OCI-LY7 (cell line): ENCODE results near the gene AMIGO3. TPM values are rescaled to one million over a fixed set of nuclear protein-coding genes. Genes with fewer than 3 reads are reported as not detected.
"Not testable (repeated sequence)": the region's sequence is repeated elsewhere in the genome, so short reads cannot be mapped to it uniquely, and the experiment has no call there.

Source experiments
- BruUV-seq: library from RNA; stranded (reverse); fragments of 400-500 nt; replicated peaks from 2 replicates; lab custom pipeline; 2021; lab: Mats Ljungman, UMichigan
- CTCF ChIA-PET: fragments of 300-600 bp; sonication (Branson Sonifier 250); formaldehyde crosslinking; loops from one replicate; lab custom pipeline; 2022; ENCODE audit warnings: antibody characterized with exemption; ENCODE audit not compliant: unreplicated experiment; lab: Charles Lee
- POLR2A ChIA-PET: fragments of 300-600 bp; sonication (Branson Sonifier 250); formaldehyde crosslinking; loops from one replicate; lab custom pipeline; 2022; ENCODE audit warnings: antibody characterized with exemption; lab: Charles Lee
- DNase-seq: peaks from one replicate; pipeline ENCODE4 v3.0.0-alpha.2; 2015; ENCODE audit warnings: low spot score
- H2AFZ ChIP-seq: fragments of 200-600 bp; sonication (generic), shearing (Covaris generic); 2 replicates; pipeline ENCODE4 v1.6.1; 2014; ENCODE audit warnings: mild to moderate bottlenecking, antibody characterized with exemption, low read length, moderate library complexity
- H3K27ac ChIP-seq: fragments of 200-600 bp; sonication (generic); 2 replicates; pipeline ENCODE4 v1.5.1; 2014; ENCODE audit warnings: mixed run types, low read depth, mild to moderate bottlenecking, moderate library complexity, low read length, inconsistent platforms; ENCODE audit not compliant: poor library complexity, severe bottlenecking
- H3K36me3 ChIP-seq: fragments of 200-600 bp; sonication (generic); 2 replicates; pipeline ENCODE4 v1.6.1; 2014; ENCODE audit warnings: mild to moderate bottlenecking, antibody characterized with exemption, low read length, moderate library complexity, mixed read lengths; ENCODE audit not compliant: insufficient read depth
- H3K4me1 ChIP-seq: fragments of 200-600 bp; sonication (generic); 2 replicates; pipeline ENCODE4 v1.5.1; 2014; ENCODE audit warnings: mild to moderate bottlenecking, low read length; ENCODE audit not compliant: insufficient read depth, poor library complexity, severe bottlenecking
- H3K4me2 ChIP-seq: fragments of 200-600 bp; sonication (generic); 2 replicates; pipeline ENCODE4 v1.6.1; 2014; ENCODE audit warnings: mild to moderate bottlenecking, low read length
- H3K4me3 ChIP-seq: fragments of 200-600 bp; sonication (generic); 2 replicates; pipeline ENCODE4 v1.5.1; 2014; ENCODE audit warnings: mild to moderate bottlenecking, low read depth, low read length; ENCODE audit not compliant: poor library complexity, severe bottlenecking
- H3K79me2 ChIP-seq: fragments of 200-600 bp; sonication (generic); 2 replicates; pipeline ENCODE4 v1.6.1; 2016; ENCODE audit warnings: low read depth, mild to moderate bottlenecking, low read length, moderate library complexity, mixed read lengths; ENCODE audit not compliant: insufficient read depth
- H3K9me2 ChIP-seq: fragments of 200-600 bp; sonication (generic); 2 replicates; pipeline ENCODE4 v1.6.1; 2016; ENCODE audit warnings: mild to moderate bottlenecking, low read length, mixed read lengths; ENCODE audit not compliant: insufficient read depth
- H3K9me3 ChIP-seq: fragments of 200-600 bp; sonication (generic); 2 replicates; pipeline ENCODE4 v1.6.1; 2014; ENCODE audit warnings: mild to moderate bottlenecking, mixed run types, low read length, mixed read lengths
- H4K20me1 ChIP-seq: fragments of 200-600 bp; sonication (generic); 2 replicates; pipeline ENCODE4 v1.6.1; 2014; ENCODE audit warnings: mild to moderate bottlenecking, antibody characterized with exemption, low read length, moderate library complexity, mixed read lengths; ENCODE audit not compliant: insufficient read depth
- EZH2phosphoT487 ChIP-seq: fragments of 200-600 bp; sonication (generic); IDR thresholded peaks from 2 replicates; pipeline ENCODE4 v1.6.1; 2018; ENCODE audit warnings: low read depth, borderline replicate concordance, mild to moderate bottlenecking, mixed run types, antibody characterized with exemption, low read length, moderate library complexity, mixed read lengths
- intact Hi-C: fragments of 100-400 bp; cut with micrococcal nuclease; formaldehyde crosslinking; loops from one replicate; pipeline ENCODE4 v1.10.0; 2022; ENCODE audit not compliant: unreplicated experiment
- total RNA-seq, 2 experiments: library from RNA; depleted of rRNA in 1 of 2; stranded (reverse); fragments of >200 nt in 1 of 2; shearing (Covaris generic) in 1 of 2; gene quantifications; 2 replicates each; pipeline ENCODE4 v1.2.3, GENCODE V29; 2014 to 2022
- TF ChIP-seq, protein P1 (sequence below): fragments of 200-600 bp; sonication (generic); conservative IDR thresholded peaks from 2 replicates; pipeline ENCODE4 v1.5.1; 2014; ENCODE audit warnings: mild to moderate bottlenecking, antibody characterized with exemption, low read length, moderate library complexity, mixed read lengths

Gene AMIGO3
- total RNA-seq, 2 experiments from 2014 or later = 0.80 to 4.4 TPM

DNA sequence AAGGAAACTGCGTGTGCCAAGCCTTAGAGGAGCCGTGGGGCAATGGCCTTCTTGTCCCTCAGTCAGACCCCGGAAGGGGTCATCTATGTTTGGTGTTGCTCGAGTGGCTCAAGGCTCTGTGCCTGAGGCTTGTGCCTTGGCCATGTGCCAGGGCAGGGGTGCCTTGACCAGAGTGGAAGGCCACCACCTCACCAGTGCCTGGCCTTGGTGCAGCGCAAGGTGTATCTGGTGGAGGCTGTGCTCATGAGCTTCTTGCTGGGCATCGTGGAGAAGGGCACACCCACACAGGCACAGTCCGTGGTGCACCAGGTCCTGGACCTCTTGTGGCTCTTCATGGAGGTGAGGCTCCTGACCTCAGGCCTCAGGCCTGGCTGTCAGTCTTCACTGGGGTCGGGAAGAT lies 19.5 kb downstream of the AMIGO3 start:
- BruUV-seq = no TSS peak
- Histone ChIP-seq H4K20me1 (no peaks in the 10 kb centered on the region), H3K79me2 (no peaks in the 10 kb centered on the region), H3K9me2 (no peaks in the 10 kb centered on the region), H2AFZ (no peak overlapping the region), H3K9me3 (no peaks in the 10 kb centered on the region), H3K4me3 (no peak overlapping the region), H3K36me3 (peaks cover 7% of the 10 kb centered on the region; the same call in 1 of the 2 replicates), H3K4me2 (no peak overlapping the region), H3K4me1 (no peaks in the 10 kb centered on the region), H3K27ac (no peak overlapping the region)
- no peak for DNase-seq
- POLR2A ChIA-PET = no interaction called here
- CTCF ChIA-PET = no interaction called here
- intact Hi-C loops = loop anchor here (5.0 kb wide), 1 partner anchor 207 kb away; no protein-coding TSS in a partner anchor
- no peak for TF ChIP-seq EZH2phosphoT487
- TF ChIP-seq, protein P1, sequence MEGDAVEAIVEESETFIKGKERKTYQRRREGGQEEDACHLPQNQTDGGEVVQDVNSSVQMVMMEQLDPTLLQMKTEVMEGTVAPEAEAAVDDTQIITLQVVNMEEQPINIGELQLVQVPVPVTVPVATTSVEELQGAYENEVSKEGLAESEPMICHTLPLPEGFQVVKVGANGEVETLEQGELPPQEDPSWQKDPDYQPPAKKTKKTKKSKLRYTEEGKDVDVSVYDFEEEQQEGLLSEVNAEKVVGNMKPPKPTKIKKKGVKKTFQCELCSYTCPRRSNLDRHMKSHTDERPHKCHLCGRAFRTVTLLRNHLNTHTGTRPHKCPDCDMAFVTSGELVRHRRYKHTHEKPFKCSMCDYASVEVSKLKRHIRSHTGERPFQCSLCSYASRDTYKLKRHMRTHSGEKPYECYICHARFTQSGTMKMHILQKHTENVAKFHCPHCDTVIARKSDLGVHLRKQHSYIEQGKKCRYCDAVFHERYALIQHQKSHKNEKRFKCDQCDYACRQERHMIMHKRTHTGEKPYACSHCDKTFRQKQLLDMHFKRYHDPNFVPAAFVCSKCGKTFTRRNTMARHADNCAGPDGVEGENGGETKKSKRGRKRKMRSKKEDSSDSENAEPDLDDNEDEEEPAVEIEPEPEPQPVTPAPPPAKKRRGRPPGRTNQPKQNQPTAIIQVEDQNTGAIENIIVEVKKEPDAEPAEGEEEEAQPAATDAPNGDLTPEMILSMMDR = no peak

GRCh38 chr3:49699281-49699979 lies 20.1 kb downstream of the AMIGO3 start:
- BruUV-seq = no TSS peak
- Histone ChIP-seq H3K4me2 (no peak overlapping the region), H3K9me3 (no peaks in the 10 kb centered on the region), H3K4me3 (no peak overlapping the region), H4K20me1 (no peaks in the 10 kb centered on the region), H3K9me2 (no peaks in the 10 kb centered on the region), H3K27ac (no peak overlapping the region), H3K4me1 (no peaks in the 10 kb centered on the region), H2AFZ (no peak overlapping the region), H3K79me2 (no peaks in the 10 kb centered on the region), H3K36me3 (peaks cover 7% of the 10 kb centered on the region; the same call in 1 of the 2 replicates)
- TF ChIP-seq, protein P1 = no peak
- TF ChIP-seq EZH2phosphoT487 = no peak
- POLR2A ChIA-PET = no interaction called here
- CTCF ChIA-PET = no interaction called here
- intact Hi-C loops = no loop called here
- DNase-seq = no peak

- BruUV-seq, CTCF ChIA-PET: not testable (repeated sequence)
These were observed 24.0 kb downstream of the AMIGO3 start for GRCh38 chr3:49695350-49696015.

DNA sequence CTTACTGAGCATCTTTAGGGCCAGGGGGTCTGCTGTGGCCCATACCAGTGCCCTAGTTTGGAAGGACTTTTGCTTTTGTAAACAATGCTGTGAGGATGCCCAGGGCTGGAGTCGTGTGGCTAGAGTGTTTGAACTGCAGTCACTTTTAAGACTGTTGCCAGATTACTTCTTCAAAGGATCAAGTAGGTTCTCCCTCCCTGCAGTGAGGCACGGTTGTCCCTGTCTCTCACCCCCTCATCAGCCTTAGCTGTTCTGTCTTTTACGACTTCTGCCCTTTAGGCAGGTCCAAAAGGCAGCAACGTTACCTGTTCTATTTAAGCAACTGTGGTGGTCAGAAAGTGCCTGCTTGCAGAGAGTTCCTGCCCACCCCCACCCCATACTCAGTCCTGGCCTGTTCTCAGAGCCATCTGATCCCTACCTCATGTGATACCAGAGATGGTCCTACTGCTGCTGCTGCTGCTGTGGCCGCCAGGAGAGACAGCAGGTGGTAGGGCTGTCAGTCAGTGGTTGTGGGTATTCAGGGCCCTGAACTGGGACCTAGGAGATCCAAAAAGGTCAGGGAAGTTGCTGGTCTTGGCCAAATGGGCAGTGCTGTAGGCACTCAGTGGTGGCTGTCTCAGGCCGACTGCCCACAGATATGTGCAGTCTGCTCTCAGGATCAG lies 24.9 kb downstream of the AMIGO3 start:
- CTCF ChIA-PET, DNase-seq: not testable (repeated sequence)

More at GRCh38 chr3:49695350-49696015, 24.0 kb downstream of the AMIGO3 start:
- intact Hi-C loops, H3K9me3 ChIP-seq, H2AFZ ChIP-seq, DNase-seq, H3K27ac ChIP-seq, H3K79me2 ChIP-seq, H3K4me3 ChIP-seq, H3K4me2 ChIP-seq, POLR2A ChIA-PET, H3K36me3 ChIP-seq, H4K20me1 ChIP-seq, H3K4me1 ChIP-seq, H3K9me2 ChIP-seq: not testable (repeated sequence)

More for the DNA sequence above, 24.9 kb downstream of the AMIGO3 start:
- H3K9me3 ChIP-seq, intact Hi-C loops, H3K9me2 ChIP-seq, H2AFZ ChIP-seq, H3K36me3 ChIP-seq, H3K4me2 ChIP-seq, H3K79me2 ChIP-seq, BruUV-seq, H4K20me1 ChIP-seq, H3K4me1 ChIP-seq, H3K4me3 ChIP-seq, POLR2A ChIA-PET, H3K27ac ChIP-seq: not testable (repeated sequence)
